Keratinocyte (primary cell): ENCODE results near the gene ZNF358. TPM values are rescaled to one million over a fixed set of nuclear protein-coding genes. Genes with fewer than 3 reads are reported as not detected.

Source experiments
- DNase-seq: peaks from one replicate; pipeline ENCODE4 v3.0.0-alpha.2; 2011; ENCODE audit warnings: low read depth, missing footprints, low spot score
- FAIRE-seq: peaks from 2 replicates; lab custom pipeline; 2011; peaks lifted over from hg19 to GRCh38; lab: Jason Lieb, UNC
- H2AFZ ChIP-seq: 2 replicates; pipeline ENCODE4 v1.6.0; 2012; ENCODE audit warnings: low read length, control low read depth, inconsistent platforms; ENCODE audit not compliant: control insufficient read depth
- H3K27ac ChIP-seq: 2 replicates; pipeline ENCODE4 v1.5.1; 2011; ENCODE audit warnings: low read length; ENCODE audit not compliant: control insufficient read depth, insufficient read depth
- H3K27me3 ChIP-seq: 3 replicates; pipeline ENCODE4 v1.6.0; 2011; ENCODE audit warnings: low read length; ENCODE audit not compliant: control insufficient read depth, insufficient read depth; ENCODE audit errors: extremely low read depth
- H3K36me3 ChIP-seq, 2 experiments: 2 replicates in 1 of 2; 3 replicates in 1 of 2; pipeline ENCODE4 v1.5.1; 2011; ENCODE audit warnings: low read length in 2 of 2, mild to moderate bottlenecking in 1 of 2; ENCODE audit not compliant: control insufficient read depth in 2 of 2, insufficient read depth in 2 of 2; ENCODE audit errors: extremely low read depth in 1 of 2
- H3K4me1 ChIP-seq: 3 replicates; pipeline ENCODE4 v1.5.1; 2011; ENCODE audit warnings: low read length; ENCODE audit not compliant: control insufficient read depth, insufficient read depth; ENCODE audit errors: extremely low read depth
- H3K4me2 ChIP-seq: 3 replicates; pipeline ENCODE4 v1.6.0; 2011; ENCODE audit warnings: low read depth, low read length; ENCODE audit not compliant: control insufficient read depth, insufficient read depth; ENCODE audit errors: extremely low read depth
- H3K4me3 ChIP-seq, 3 experiments: fragments of 200-600 bp in 1 of 3; sonication (generic) in 1 of 3; 2 replicates in 2 of 3; 3 replicates in 1 of 3; pipeline ENCODE4 v1.5.1; 2011 to 2016; ENCODE audit warnings: low read length in 3 of 3, mild to moderate bottlenecking in 3 of 3, control low read depth in 2 of 3, inconsistent platforms in 1 of 3, low read depth in 1 of 3, mixed read lengths in 1 of 3, mixed run types in 1 of 3, moderate library complexity in 1 of 3; ENCODE audit not compliant: control insufficient read depth in 2 of 3, insufficient read depth in 2 of 3; ENCODE audit errors: extremely low read depth in 1 of 3
- H3K79me2 ChIP-seq: 2 replicates; pipeline ENCODE4 v1.6.0; 2012; ENCODE audit warnings: low read length; ENCODE audit not compliant: control insufficient read depth, insufficient read depth
- H3K9ac ChIP-seq: 3 replicates; pipeline ENCODE4 v1.6.0; 2011; ENCODE audit warnings: low read length; ENCODE audit not compliant: control insufficient read depth, insufficient read depth; ENCODE audit errors: extremely low read depth
- H3K9me1 ChIP-seq: 3 replicates; pipeline ENCODE4 v1.6.0; 2011; ENCODE audit warnings: low read length; ENCODE audit not compliant: control insufficient read depth, insufficient read depth; ENCODE audit errors: extremely low read depth
- H3K9me3 ChIP-seq: 2 replicates; pipeline ENCODE4 v1.5.1; 2012; ENCODE audit warnings: low read depth, low read length; ENCODE audit not compliant: control insufficient read depth
- H4K20me1 ChIP-seq: 3 replicates; pipeline ENCODE4 v1.6.0; 2011; ENCODE audit warnings: low read length; ENCODE audit not compliant: control insufficient read depth, insufficient read depth; ENCODE audit errors: extremely low read depth
- EZH2 ChIP-seq: IDR thresholded peaks from one replicate; pipeline ENCODE4 v1.6.1; 2012; ENCODE audit warnings: inconsistent platforms, mild to moderate bottlenecking, low read length, moderate library complexity
- dilution Hi-C: fragments of 300-500 bp; cut with MboI; formaldehyde crosslinking; loops from one replicate; pipeline ENCODE4 v1.7.0; 2020; ENCODE audit warnings: low sequenced_read_pairs; ENCODE audit not compliant: extremely low pct_ligation_motif_present
- polyA plus RNA-seq, 5 experiments: library from polyadenylated mRNA; depleted of rRNA in 3 of 5; stranded (reverse) in 3 of 5; stranded (forward) in 1 of 5; unstranded in 1 of 5; fragments of >200 nt; gene quantifications; 1 replicate in 1 of 5; 2 replicates in 3 of 5; 3 replicates in 1 of 5; pipeline versions ENCODE4 v1.2.1 to v1.2.3, GENCODE V29; 2011 to 2012; ENCODE audit warnings: missing spikeins in 2 of 5, low read depth in 1 of 5, low replicate concordance in 1 of 5
- TF ChIP-seq, protein P1 (sequence below), 3 experiments: IDR thresholded peaks in 1 of 3; conservative IDR thresholded peaks in 1 of 3; optimal IDR thresholded peaks in 1 of 3; 2 replicates in 2 of 3; 3 replicates in 1 of 3; pipeline versions ENCODE3 to v1.5.1; 2011; ENCODE audit warnings: low read length in 3 of 3, mild to moderate bottlenecking in 3 of 3, moderate library complexity in 2 of 3, control low read depth in 1 of 3, inconsistent platforms in 1 of 3; ENCODE audit not compliant: insufficient read depth in 2 of 3; ENCODE audit errors: extremely low read depth in 1 of 3

Gene ZNF358
- polyA plus RNA-seq, 1 donor (not counting 4 experiments of a cell fraction or from before 2014, with no cell fraction given) = 8.5 TPM

- H3K9ac ChIP-seq = no peak overlapping the region
- TF ChIP-seq, protein P1, sequence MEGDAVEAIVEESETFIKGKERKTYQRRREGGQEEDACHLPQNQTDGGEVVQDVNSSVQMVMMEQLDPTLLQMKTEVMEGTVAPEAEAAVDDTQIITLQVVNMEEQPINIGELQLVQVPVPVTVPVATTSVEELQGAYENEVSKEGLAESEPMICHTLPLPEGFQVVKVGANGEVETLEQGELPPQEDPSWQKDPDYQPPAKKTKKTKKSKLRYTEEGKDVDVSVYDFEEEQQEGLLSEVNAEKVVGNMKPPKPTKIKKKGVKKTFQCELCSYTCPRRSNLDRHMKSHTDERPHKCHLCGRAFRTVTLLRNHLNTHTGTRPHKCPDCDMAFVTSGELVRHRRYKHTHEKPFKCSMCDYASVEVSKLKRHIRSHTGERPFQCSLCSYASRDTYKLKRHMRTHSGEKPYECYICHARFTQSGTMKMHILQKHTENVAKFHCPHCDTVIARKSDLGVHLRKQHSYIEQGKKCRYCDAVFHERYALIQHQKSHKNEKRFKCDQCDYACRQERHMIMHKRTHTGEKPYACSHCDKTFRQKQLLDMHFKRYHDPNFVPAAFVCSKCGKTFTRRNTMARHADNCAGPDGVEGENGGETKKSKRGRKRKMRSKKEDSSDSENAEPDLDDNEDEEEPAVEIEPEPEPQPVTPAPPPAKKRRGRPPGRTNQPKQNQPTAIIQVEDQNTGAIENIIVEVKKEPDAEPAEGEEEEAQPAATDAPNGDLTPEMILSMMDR (optimal IDR thresholded peaks at IDR 0.05 in 1 of 3, IDR thresholded peaks at IDR 0.05 in 1 of 3, conservative IDR thresholded peaks at IDR 0.05 in 1 of 3; ENCODE audit: extremely low read depth in 1 of 3, insufficient read depth in 2 of 3, low read length in 3 of 3) = no peak
- no peak for TF ChIP-seq EZH2
- FAIRE-seq (no peak), DNase-seq (no peak)
- H3K36me3 ChIP-seq = no peaks in the 10 kb centered on the region
- H3K4me3 ChIP-seq = no peak overlapping the region
- no peaks in the 10 kb centered on the region for H3K27me3 ChIP-seq
- H3K4me1 ChIP-seq = peaks cover 8% of the 10 kb centered on the region
- no peaks in the 10 kb centered on the region for H3K79me2 ChIP-seq
- no peak overlapping the region for H2AFZ ChIP-seq
- no peaks in the 10 kb centered on the region for H3K9me3 ChIP-seq
- no peaks in the 10 kb centered on the region for H3K9me1 ChIP-seq
- no peaks in the 10 kb centered on the region for H4K20me1 ChIP-seq
- no peak overlapping the region for H3K4me2 ChIP-seq
- dilution Hi-C loops = no loop called here
- no peak overlapping the region for H3K27ac ChIP-seq
These were observed 26.3 kb upstream of the ZNF358 start for GRCh38 chr19:7489609-7490044.

- Histone ChIP-seq H3K9ac (no peak overlapping the region), H3K9me1 (no peaks in the 10 kb centered on the region), H3K27ac (no peak overlapping the region), H4K20me1 (no peaks in the 10 kb centered on the region), H3K36me3 (no peaks in the 10 kb centered on the region), H2AFZ (no peak overlapping the region), H3K4me3 (no peak overlapping the region), H3K4me1 (peaks cover 11% of the 10 kb centered on the region), H3K4me2 (no peak overlapping the region), H3K79me2 (no peaks in the 10 kb centered on the region), H3K27me3 (peaks cover 5% of the 10 kb centered on the region), H3K9me3 (no peaks in the 10 kb centered on the region)
- no peak for TF ChIP-seq EZH2
- TF ChIP-seq, protein P1 (optimal IDR thresholded peaks at IDR 0.05 in 1 of 3, IDR thresholded peaks at IDR 0.05 in 1 of 3, conservative IDR thresholded peaks at IDR 0.05 in 1 of 3; ENCODE audit: extremely low read depth in 1 of 3, insufficient read depth in 2 of 3, low read length in 3 of 3) = no peak
- dilution Hi-C loops = no loop called here
- no peak for DNase-seq
- FAIRE-seq = no peak
These were observed 23.8 kb upstream of the ZNF358 start for GRCh38 chr19:7492142-7492541.
